ENCODE data around the gene LRRC28. TPM values are rescaled to one million over a fixed set of nuclear protein-coding genes. Genes with fewer than 3 reads are reported as not detected.

Gene LRRC28
- total RNA-seq, 2 donors from 2014 or later, result 27.2 to 28.4 TPM

DNA sequence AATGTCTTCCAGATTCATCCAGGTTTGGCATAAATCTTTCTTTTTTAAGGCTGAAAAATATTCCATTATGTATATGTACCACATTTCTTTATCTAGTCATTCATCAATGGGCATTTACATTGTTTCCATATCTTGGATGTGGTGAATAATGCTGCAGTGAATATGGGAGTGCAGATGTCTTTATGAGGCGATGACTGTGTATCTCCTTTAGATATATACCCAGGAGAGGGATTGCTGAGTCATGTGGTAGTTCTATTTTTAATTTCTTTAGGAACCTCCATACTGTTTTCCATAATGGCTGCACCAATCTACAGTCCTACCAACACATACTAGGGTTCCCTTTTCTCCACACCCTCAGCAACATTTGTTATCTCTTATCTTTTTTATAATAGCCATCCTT, 96.3 kb downstream of the LRRC28 start:
- Histone ChIP-seq H3K4me1 (no peaks in the 10 kb centered on the region), H3K27ac (no peak overlapping the region), H3K4me3 (no peak overlapping the region), H3K27me3 (no peaks in the 10 kb centered on the region), H3K9ac (ENCODE audit: low read depth in 2 of 2, low read length in 2 of 2) (no peak overlapping the region), H3K9me3 (no peaks in the 10 kb centered on the region), H3K36me3 (no peaks in the 10 kb centered on the region)
- TF ChIP-seq, protein P1, sequence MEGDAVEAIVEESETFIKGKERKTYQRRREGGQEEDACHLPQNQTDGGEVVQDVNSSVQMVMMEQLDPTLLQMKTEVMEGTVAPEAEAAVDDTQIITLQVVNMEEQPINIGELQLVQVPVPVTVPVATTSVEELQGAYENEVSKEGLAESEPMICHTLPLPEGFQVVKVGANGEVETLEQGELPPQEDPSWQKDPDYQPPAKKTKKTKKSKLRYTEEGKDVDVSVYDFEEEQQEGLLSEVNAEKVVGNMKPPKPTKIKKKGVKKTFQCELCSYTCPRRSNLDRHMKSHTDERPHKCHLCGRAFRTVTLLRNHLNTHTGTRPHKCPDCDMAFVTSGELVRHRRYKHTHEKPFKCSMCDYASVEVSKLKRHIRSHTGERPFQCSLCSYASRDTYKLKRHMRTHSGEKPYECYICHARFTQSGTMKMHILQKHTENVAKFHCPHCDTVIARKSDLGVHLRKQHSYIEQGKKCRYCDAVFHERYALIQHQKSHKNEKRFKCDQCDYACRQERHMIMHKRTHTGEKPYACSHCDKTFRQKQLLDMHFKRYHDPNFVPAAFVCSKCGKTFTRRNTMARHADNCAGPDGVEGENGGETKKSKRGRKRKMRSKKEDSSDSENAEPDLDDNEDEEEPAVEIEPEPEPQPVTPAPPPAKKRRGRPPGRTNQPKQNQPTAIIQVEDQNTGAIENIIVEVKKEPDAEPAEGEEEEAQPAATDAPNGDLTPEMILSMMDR (IDR thresholded peaks at IDR 0.05), result no peak
- intact Hi-C loops (cut with DNase I), result no loop called here
- no peak for DNase-seq

- Histone ChIP-seq H3K9ac (ENCODE audit: low read depth in 2 of 2, low read length in 2 of 2) (no peak overlapping the region), H3K4me3 (no peak overlapping the region), H3K4me1 (no peaks in the 10 kb centered on the region), H3K27ac (no peak overlapping the region), H3K36me3 (no peaks in the 10 kb centered on the region), H3K9me3 (no peaks in the 10 kb centered on the region), H3K27me3 (no peaks in the 10 kb centered on the region)
- TF ChIP-seq, protein P1 (IDR thresholded peaks at IDR 0.05), result no peak
- intact Hi-C loops (cut with DNase I), result no loop called here
- DNase-seq, result no peak
These were observed 97.1 kb downstream of the LRRC28 start for GRCh38 chr15:99348412-99348811.

GRCh38 chr15:99350408-99350807, 99.1 kb downstream of the LRRC28 start:
- H3K4me1 ChIP-seq, result no peaks in the 10 kb centered on the region

GRCh38 chr15:99359769-99360168, 108.5 kb downstream of the LRRC28 start:
- Histone ChIP-seq H3K4me1 (no peaks in the 10 kb centered on the region), H3K9me3 (no peaks in the 10 kb centered on the region), H3K27ac (no peak overlapping the region), H3K27me3 (no peaks in the 10 kb centered on the region), H3K9ac (ENCODE audit: low read depth in 2 of 2, low read length in 2 of 2) (no peak overlapping the region), H3K4me3 (no peak overlapping the region), H3K36me3 (no peaks in the 10 kb centered on the region)
- intact Hi-C loops (cut with DNase I), result no loop called here
- TF ChIP-seq, protein P1 (IDR thresholded peaks at IDR 0.05), result no peak
- no peak for DNase-seq

More at GRCh38 chr15:99350408-99350807, 99.1 kb downstream of the LRRC28 start:
- Histone ChIP-seq H3K27me3 (no peaks in the 10 kb centered on the region), H3K27ac (no peak overlapping the region), H3K9ac (ENCODE audit: low read depth in 2 of 2, low read length in 2 of 2) (no peak overlapping the region), H3K36me3 (no peaks in the 10 kb centered on the region), H3K9me3 (no peaks in the 10 kb centered on the region), H3K4me3 (no peak overlapping the region)
- TF ChIP-seq, protein P1 (IDR thresholded peaks at IDR 0.05), result no peak
- no peak for DNase-seq
- intact Hi-C loops (cut with DNase I), result no loop called here

GRCh38 chr15:99361545-99362185, 110.4 kb downstream of the LRRC28 start:
- no peak for DNase-seq
- Histone ChIP-seq H3K4me1 (no peaks in the 10 kb centered on the region), H3K27me3 (no peaks in the 10 kb centered on the region), H3K9ac (ENCODE audit: low read depth in 2 of 2, low read length in 2 of 2) (no peak overlapping the region), H3K36me3 (no peaks in the 10 kb centered on the region), H3K27ac (no peak overlapping the region), H3K4me3 (no peak overlapping the region), H3K9me3 (no peaks in the 10 kb centered on the region)
- TF ChIP-seq, protein P1 (IDR thresholded peaks at IDR 0.05), result peak; percentile 28
- intact Hi-C loops (cut with DNase I), result no loop called here

All from colonic mucosa (tissue), 4 donors.